Parathyroid adenoma (tissue), 2 donors: ENCODE results near the gene UTS2R.
A peak's percentile ranks its signal among the peaks of the same experiment; 100 is the strongest.

Experiments used
- H2AFZ ChIP-seq: fragments of 300-600 bp; sonication (generic); one replicate; pipeline ENCODE4 v1.7.0; 2017; ENCODE audit warnings: antibody characterized with exemption, mild to moderate bottlenecking
- H3K27ac ChIP-seq: fragments of 300-600 bp; sonication (generic); one replicate; pipeline ENCODE4 v1.7.0; 2017
- H3K27me3 ChIP-seq: fragments of 300-600 bp; sonication (generic); one replicate; pipeline ENCODE4 v1.7.0; 2017; ENCODE audit warnings: low read length; ENCODE audit not compliant: control insufficient read depth, insufficient read depth
- H3K36me3 ChIP-seq: fragments of 300-600 bp; sonication (generic); one replicate; pipeline ENCODE4 v1.7.0; 2017; ENCODE audit warnings: low read length; ENCODE audit not compliant: control insufficient read depth, insufficient read depth
- H3K4me1 ChIP-seq: fragments of 300-600 bp; sonication (generic); one replicate; pipeline ENCODE4 v1.7.0; 2017; ENCODE audit warnings: control low read depth
- H3K4me2 ChIP-seq: fragments of 300-600 bp; sonication (generic); one replicate; pipeline ENCODE4 v1.7.0; 2017; ENCODE audit warnings: low read length
- H3K4me3 ChIP-seq: fragments of 300-600 bp; sonication (generic); one replicate; pipeline ENCODE4 v1.7.0; 2017; ENCODE audit warnings: low read depth, low read length
- H3K79me2 ChIP-seq: fragments of 300-600 bp; sonication (generic); one replicate; pipeline ENCODE4 v1.7.0; 2017; ENCODE audit warnings: control low read depth
- H3K9ac ChIP-seq: fragments of 300-600 bp; sonication (generic); one replicate; pipeline ENCODE4 v1.7.0; 2017; ENCODE audit warnings: mild to moderate bottlenecking
- H3K9me3 ChIP-seq: fragments of 300-600 bp; sonication (generic); one replicate; pipeline ENCODE4 v1.7.0; 2017; ENCODE audit warnings: low read length; ENCODE audit not compliant: control insufficient read depth
- CTCF ChIP-seq: fragments of 300-600 bp; sonication (generic); IDR thresholded peaks from one replicate; pipeline ENCODE4 v1.7.0; 2017; ENCODE audit warnings: antibody characterized with exemption, mild to moderate bottlenecking
- donor health status: primary hyperparathyroidism.

Gene UTS2R

GRCh38 chr17:82371333-82372248 is at the start of gene UTS2R:
Gene UTS2R, plus strand, starts transcription at chr17:82371765. Its CDS starts 2,560 bp downstream, at chr17:82374325.
- TF ChIP-seq CTCF: no peak
- Histone ChIP-seq H3K9me3 (no peaks in the 10 kb centered on the region), H3K27ac (no peak within 1 kb of the TSS), H3K4me1 (peaks cover 6% of the 10 kb centered on the region), H3K79me2 (no peaks in the 10 kb centered on the region), H3K9ac (no peak within 1 kb of the TSS), H3K27me3 (peaks cover 16% of the 10 kb centered on the region), H3K4me3 (peak within 1 kb of the TSS; percentile 22), H3K4me2 (peak within 1 kb of the TSS; percentile 52), H2AFZ (peak within 1 kb of the TSS; percentile 45), H3K36me3 (no peaks in the 10 kb centered on the region)

GRCh38 chr17:82321947-82322466 is 49.6 kb upstream of the UTS2R start:
- Histone ChIP-seq H3K27me3 (no peaks in the 10 kb centered on the region), H3K27ac (no peak overlapping the region), H3K36me3 (no peaks in the 10 kb centered on the region), H3K79me2 (no peaks in the 10 kb centered on the region), H3K4me2 (no peak overlapping the region), H3K4me3 (no peak overlapping the region), H2AFZ (no peak overlapping the region), H3K9ac (no peak overlapping the region), H3K9me3 (no peaks in the 10 kb centered on the region), H3K4me1 (peaks cover 2% of the 10 kb centered on the region)
- no peak for TF ChIP-seq CTCF

- no peak overlapping the region for H3K4me3 ChIP-seq
- H3K79me2 ChIP-seq: no peaks in the 10 kb centered on the region
- H3K36me3 ChIP-seq: no peaks in the 10 kb centered on the region
- no peak for TF ChIP-seq CTCF
- H3K4me1 ChIP-seq: peaks cover 2% of the 10 kb centered on the region
- no peak overlapping the region for H2AFZ ChIP-seq
- no peaks in the 10 kb centered on the region for H3K9me3 ChIP-seq
- no peak overlapping the region for H3K27ac ChIP-seq
- no peaks in the 10 kb centered on the region for H3K27me3 ChIP-seq
- no peak overlapping the region for H3K4me2 ChIP-seq
- no peak overlapping the region for H3K9ac ChIP-seq
Measured at GRCh38 chr17:82322526-82323453, 48.8 kb upstream of the UTS2R start.

- H3K4me3 ChIP-seq: no peak overlapping the region
- H3K79me2 ChIP-seq: no peaks in the 10 kb centered on the region
- H3K9ac ChIP-seq: no peak overlapping the region
- TF ChIP-seq CTCF: no peak
- H2AFZ ChIP-seq: no peak overlapping the region
- no peaks in the 10 kb centered on the region for H3K36me3 ChIP-seq
- H3K4me2 ChIP-seq: no peak overlapping the region
- peaks cover 2% of the 10 kb centered on the region for H3K4me1 ChIP-seq
- H3K27me3 ChIP-seq: no peaks in the 10 kb centered on the region
- H3K27ac ChIP-seq: no peak overlapping the region
- H3K9me3 ChIP-seq: no peaks in the 10 kb centered on the region
Measured at GRCh38 chr17:82323514-82324234, 47.9 kb upstream of the UTS2R start.
